K562 (cell line): ENCODE results near the gene TSPOAP1. TPM values are rescaled to one million over a fixed set of nuclear protein-coding genes. Genes with fewer than 3 reads are reported as not detected.

Experiments
- CREBBP ChIP-seq: IDR thresholded peaks from one replicate; pipeline ENCODE4 v1.6.1; 2012; ENCODE audit warnings: low read depth, mild to moderate bottlenecking, control low read depth, inconsistent platforms, low read length
- KDM5B ChIP-seq: fragments of 200-600 bp; sonication (generic); IDR thresholded peaks from 2 replicates; pipeline ENCODE4 v1.6.1; 2012; ENCODE audit warnings: low read depth, mild to moderate bottlenecking, moderate library complexity, low read length, control low read depth, inconsistent platforms; ENCODE audit not compliant: insufficient replicate concordance
- NONO ChIP-seq, 2 experiments: fragments of 200-400 bp in 1 of 2; fragments of 450-650 bp in 1 of 2; formaldehyde crosslinking in 1 of 2; IDR thresholded peaks; 2 replicates each; pipeline ENCODE4 v1.6.1; 2017; ENCODE audit warnings: low read depth in 2 of 2, mild to moderate bottlenecking in 2 of 2, moderate library complexity in 2 of 2, low read length in 1 of 2
- RREB1 ChIP-seq: fragments of 250-450 bp; sonication (Bioruptor Pico); IDR thresholded peaks from 2 replicates; pipeline ENCODE4 v1.4.0; 2020
- SRSF9 ChIP-seq: fragments of 200-400 bp; formaldehyde crosslinking; IDR thresholded peaks from 2 replicates; pipeline ENCODE4 v1.6.1; 2017; ENCODE audit warnings: low read depth, low read length, borderline replicate concordance
- TEAD4 ChIP-seq, 2 experiments: sonication (generic) in 1 of 2; formaldehyde crosslinking in 1 of 2; IDR thresholded peaks; 2 replicates each; pipeline versions ENCODE4 v1.6.1 to v1.8.0; 2012 to 2022; ENCODE audit warnings: borderline replicate concordance in 1 of 2, inconsistent platforms in 1 of 2, low read length in 1 of 2, mild to moderate bottlenecking in 1 of 2, missing genetic modification reagents in 1 of 2
- TOE1 ChIP-seq, 2 experiments: fragments of 450-650 bp in 1 of 2; sonication (generic) in 1 of 2; formaldehyde crosslinking in 1 of 2; IDR thresholded peaks; 2 replicates each; pipeline versions ENCODE4 v1.7.1 to v1.8.0; 2016 to 2022; ENCODE audit warnings: borderline replicate concordance in 2 of 2, mild to moderate bottlenecking in 2 of 2, antibody characterized with exemption in 1 of 2, inconsistent platforms in 1 of 2, low read depth in 1 of 2, missing genetic modification reagents in 1 of 2, moderate library complexity in 1 of 2
- ZBTB8A ChIP-seq: fragments of 450-650 bp; IDR thresholded peaks from 2 replicates; pipeline ENCODE4 v1.6.1; 2018; ENCODE audit warnings: mild to moderate bottlenecking, moderate library complexity; ENCODE audit not compliant: partially characterized antibody
- ZNF174 ChIP-seq: fragments of 250-450 bp; sonication (Bioruptor Pico); IDR thresholded peaks from 2 replicates; pipeline ENCODE4 v1.4.0; 2020; ENCODE audit warnings: mild to moderate bottlenecking
- ZNF311 ChIP-seq: fragments of 250-450 bp; sonication (Bioruptor Pico); IDR thresholded peaks from 2 replicates; pipeline ENCODE4 v1.4.0; 2020; ENCODE audit warnings: mild to moderate bottlenecking, moderate library complexity
- polyA plus RNA-seq, 8 experiments: library from polyadenylated mRNA; depleted of rRNA in 4 of 8; stranded (reverse) in 5 of 8; unstranded in 3 of 8; fragments of >200 nt; fragmentation: Nextera tagmentation in 2 of 8; fragmentation: Illumina TruSeq in 1 of 8; extraction: Ambion mirVana in 2 of 8; extraction: Trizol in 1 of 8; gene quantifications; 2 replicates each; pipeline versions ENCODE4 v1.2.1 to v1.2.3, GENCODE V29; 2011 to 2014; ENCODE audit warnings: inconsistent platforms in 1 of 8, missing spikeins in 1 of 8
- total RNA-seq, 7 experiments: library from RNA; depleted of rRNA in 6 of 7; stranded (reverse); fragments of >200 nt in 6 of 7; fragmentation: Illumina TruSeq in 2 of 7; extraction: Trizol in 2 of 7; gene quantifications; 2 replicates each; pipeline versions ENCODE4 v1.2.1 to v1.2.3, GENCODE V29; 2011 to 2021; ENCODE audit warnings: low replicate concordance in 1 of 7
- TF ChIP-seq, protein P1 (sequence below): IDR thresholded peaks from 2 replicates; pipeline ENCODE4 v1.6.1; 2012; ENCODE audit warnings: low read depth, low read length, improper control_type of control experiment, borderline replicate concordance
- TF ChIP-seq, protein P2 (sequence below), 2 experiments: fragments of 250-450 bp in 1 of 2; fragments of 450-650 bp in 1 of 2; sonication (Bioruptor Pico) in 1 of 2; IDR thresholded peaks; 2 replicates each; pipeline versions ENCODE4 v1.6.1 to v1.8.0; 2016 to 2021; ENCODE audit warnings: mild to moderate bottlenecking in 2 of 2, moderate library complexity in 2 of 2, missing compliant biosample characterization in 1 of 2, missing genetic modification characterization in 1 of 2
- TF ChIP-seq, protein P3 (sequence below): fragments of 450-650 bp; formaldehyde crosslinking; IDR thresholded peaks from 2 replicates; pipeline ENCODE4 v1.4.0; 2022; ENCODE audit warnings: missing genetic modification characterization

Gene TSPOAP1
- total and polyA plus RNA-seq, 9 of the 15 experiments (the other 6 are each of a cell fraction or from before 2014, with no cell fraction given) = 0.87 to 3.9 (median 1.8) TPM; not detected in 2

DNA sequence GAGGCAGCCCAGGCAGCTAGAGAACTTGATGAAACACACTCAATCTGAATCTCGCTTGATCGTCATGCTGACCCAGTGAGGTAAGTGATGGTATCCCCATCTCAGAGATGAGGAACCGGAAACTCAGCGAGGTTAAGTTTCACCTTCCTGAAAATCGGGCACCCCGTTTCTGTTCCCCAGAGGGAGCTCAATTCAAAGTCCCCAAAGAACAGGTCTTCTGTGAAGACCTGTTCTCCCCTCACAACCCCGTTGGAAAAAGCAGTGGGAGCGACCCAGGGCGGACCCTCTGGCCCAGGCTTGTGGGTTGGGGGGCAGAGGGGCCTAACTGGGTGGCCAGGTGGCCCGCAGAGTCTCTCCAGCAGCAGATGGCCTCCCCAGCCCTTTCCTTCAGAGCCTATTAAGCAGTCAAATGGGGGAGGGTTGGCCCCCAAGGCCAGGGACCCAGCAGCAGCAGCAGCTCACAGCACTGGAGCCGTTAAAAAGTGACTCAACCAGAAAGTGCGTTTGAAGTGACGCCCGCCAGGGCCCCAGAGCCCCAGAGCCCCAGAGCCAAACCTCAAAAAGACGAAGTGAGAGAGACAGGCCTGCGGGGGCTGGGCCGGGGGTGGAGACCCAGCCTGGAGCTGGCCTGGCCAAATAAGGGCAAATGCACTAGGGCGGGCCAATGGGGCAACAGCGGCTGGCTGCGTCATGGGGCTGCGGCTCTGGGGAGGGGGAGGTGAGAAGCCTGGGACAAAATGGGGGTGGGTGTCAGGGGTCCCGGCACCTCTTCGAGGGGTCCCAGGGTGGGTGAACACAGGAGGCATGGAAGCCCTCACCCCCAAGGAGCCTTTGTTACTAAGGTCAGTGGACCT lies 9.2 kb upstream of the TSPOAP1 start (continued):
- TF ChIP-seq SRSF9 (no peak), NONO (IDR thresholded peaks at IDR 0.05; ENCODE audit: low read depth in 2 of 2, low read length in 1 of 2) (no peak), RREB1 (CRISPR knock-in tag) (no peak), ZBTB8A (no peak), TEAD4 (IDR thresholded peaks at IDR 0.05; ENCODE audit: low read length) (no peak; the same call in 1 of the 2 replicates), TEAD4 (CRISPR knock-in tag; IDR thresholded peaks at IDR 0.05; ENCODE audit: borderline replicate concordance) (no peak), TOE1 (IDR thresholded peaks at IDR 0.05; ENCODE audit: borderline replicate concordance) (no peak), TOE1 (CRISPR knock-in tag; IDR thresholded peaks at IDR 0.05; ENCODE audit: borderline replicate concordance, low read depth) (no peak), ZNF174 (CRISPR knock-in tag) (no peak), KDM5B (no peak), CREBBP (no peak), ZNF311 (0 out of 2 replicates have a peak, but pooled peaks have one; percentile 32)
- TF ChIP-seq, protein P1, sequence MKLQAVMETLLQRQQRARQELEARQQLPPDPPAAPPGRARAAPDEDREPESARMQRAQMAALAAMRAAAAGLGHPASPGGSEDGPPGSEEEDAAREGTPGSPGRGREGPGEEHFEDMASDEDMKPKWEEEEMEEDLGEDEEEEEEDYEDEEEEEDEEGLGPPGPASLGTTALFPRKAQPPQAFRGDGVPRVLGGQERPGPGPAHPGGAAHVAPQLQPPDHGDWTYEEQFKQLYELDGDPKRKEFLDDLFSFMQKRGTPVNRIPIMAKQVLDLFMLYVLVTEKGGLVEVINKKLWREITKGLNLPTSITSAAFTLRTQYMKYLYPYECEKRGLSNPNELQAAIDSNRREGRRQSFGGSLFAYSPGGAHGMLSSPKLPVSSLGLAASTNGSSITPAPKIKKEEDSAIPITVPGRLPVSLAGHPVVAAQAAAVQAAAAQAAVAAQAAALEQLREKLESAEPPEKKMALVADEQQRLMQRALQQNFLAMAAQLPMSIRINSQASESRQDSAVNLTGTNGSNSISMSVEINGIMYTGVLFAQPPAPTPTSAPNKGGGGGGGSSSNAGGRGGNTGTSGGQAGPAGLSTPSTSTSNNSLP = no peak
- TF ChIP-seq, protein P2, sequence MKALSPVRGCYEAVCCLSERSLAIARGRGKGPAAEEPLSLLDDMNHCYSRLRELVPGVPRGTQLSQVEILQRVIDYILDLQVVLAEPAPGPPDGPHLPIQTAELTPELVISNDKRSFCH (CRISPR knock-in tag; IDR thresholded peaks at IDR 0.05) = no peak
- TF ChIP-seq, protein P2 (tag; IDR thresholded peaks at IDR 0.05) = no peak
- TF ChIP-seq, protein P3, sequence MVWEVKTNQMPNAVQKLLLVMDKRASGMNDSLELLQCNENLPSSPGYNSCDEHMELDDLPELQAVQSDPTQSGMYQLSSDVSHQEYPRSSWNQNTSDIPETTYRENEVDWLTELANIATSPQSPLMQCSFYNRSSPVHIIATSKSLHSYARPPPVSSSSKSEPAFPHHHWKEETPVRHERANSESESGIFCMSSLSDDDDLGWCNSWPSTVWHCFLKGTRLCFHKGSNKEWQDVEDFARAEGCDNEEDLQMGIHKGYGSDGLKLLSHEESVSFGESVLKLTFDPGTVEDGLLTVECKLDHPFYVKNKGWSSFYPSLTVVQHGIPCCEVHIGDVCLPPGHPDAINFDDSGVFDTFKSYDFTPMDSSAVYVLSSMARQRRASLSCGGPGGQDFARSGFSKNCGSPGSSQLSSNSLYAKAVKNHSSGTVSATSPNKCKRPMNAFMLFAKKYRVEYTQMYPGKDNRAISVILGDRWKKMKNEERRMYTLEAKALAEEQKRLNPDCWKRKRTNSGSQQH (CRISPR knock-in tag) = no peak
